Measurements from ENCODE around the gene PAFAH1B1.
"Not testable (repeated sequence)": the region's sequence is repeated elsewhere in the genome, so short reads cannot be mapped to it uniquely, and the experiment has no call there.

PAFAH1B1 gene

DNA sequence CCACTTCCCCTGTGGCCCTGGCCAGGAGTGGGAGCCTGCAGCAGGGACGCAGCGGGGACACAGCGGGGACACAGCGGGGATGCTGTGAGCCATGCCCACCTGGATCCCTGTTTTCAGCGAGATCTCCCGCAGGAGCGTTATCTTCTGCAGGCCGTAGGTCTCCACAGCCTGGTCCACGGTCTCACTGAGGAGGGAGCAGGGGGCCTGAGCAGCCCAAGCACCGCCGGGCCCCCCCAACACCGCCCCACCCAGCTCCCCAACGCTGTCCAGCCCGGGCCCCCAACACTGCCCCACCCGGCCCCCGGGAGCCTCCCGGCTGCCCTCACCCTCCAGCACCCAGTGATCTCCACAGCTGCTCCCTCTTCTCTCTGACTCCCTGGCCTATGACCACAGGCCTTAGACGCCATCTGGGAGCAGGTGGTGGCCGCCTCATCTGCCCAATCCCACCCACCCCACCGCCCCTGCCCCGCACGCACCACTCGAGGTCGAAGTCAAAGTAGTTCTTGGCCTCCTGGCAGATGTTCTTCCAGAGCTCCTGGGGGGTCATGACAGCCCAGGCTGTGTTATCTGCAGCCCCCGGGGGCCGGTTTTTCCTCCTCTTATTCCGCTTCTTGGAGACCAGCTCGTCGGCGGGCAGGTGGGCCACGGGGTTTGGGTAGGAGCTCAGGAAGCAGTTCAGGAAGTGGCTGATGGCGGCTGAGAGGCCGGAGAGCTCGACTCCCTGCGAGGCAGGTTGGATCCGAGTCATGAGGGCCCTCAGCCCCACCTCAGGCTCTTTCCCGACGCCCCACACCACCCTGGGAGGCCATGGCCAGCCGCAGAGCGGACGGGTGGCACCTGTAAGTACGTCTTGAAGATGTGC, 101.2 kb downstream of the PAFAH1B1 start:
- TF ChIP-seq, protein P1, sequence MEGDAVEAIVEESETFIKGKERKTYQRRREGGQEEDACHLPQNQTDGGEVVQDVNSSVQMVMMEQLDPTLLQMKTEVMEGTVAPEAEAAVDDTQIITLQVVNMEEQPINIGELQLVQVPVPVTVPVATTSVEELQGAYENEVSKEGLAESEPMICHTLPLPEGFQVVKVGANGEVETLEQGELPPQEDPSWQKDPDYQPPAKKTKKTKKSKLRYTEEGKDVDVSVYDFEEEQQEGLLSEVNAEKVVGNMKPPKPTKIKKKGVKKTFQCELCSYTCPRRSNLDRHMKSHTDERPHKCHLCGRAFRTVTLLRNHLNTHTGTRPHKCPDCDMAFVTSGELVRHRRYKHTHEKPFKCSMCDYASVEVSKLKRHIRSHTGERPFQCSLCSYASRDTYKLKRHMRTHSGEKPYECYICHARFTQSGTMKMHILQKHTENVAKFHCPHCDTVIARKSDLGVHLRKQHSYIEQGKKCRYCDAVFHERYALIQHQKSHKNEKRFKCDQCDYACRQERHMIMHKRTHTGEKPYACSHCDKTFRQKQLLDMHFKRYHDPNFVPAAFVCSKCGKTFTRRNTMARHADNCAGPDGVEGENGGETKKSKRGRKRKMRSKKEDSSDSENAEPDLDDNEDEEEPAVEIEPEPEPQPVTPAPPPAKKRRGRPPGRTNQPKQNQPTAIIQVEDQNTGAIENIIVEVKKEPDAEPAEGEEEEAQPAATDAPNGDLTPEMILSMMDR (conservative IDR thresholded peaks at IDR 0.05): no peak
- TF ChIP-seq ZFX (IDR thresholded peaks at IDR 0.05): no peak
- H3K27ac ChIP-seq: no peak overlapping the region

DNA sequence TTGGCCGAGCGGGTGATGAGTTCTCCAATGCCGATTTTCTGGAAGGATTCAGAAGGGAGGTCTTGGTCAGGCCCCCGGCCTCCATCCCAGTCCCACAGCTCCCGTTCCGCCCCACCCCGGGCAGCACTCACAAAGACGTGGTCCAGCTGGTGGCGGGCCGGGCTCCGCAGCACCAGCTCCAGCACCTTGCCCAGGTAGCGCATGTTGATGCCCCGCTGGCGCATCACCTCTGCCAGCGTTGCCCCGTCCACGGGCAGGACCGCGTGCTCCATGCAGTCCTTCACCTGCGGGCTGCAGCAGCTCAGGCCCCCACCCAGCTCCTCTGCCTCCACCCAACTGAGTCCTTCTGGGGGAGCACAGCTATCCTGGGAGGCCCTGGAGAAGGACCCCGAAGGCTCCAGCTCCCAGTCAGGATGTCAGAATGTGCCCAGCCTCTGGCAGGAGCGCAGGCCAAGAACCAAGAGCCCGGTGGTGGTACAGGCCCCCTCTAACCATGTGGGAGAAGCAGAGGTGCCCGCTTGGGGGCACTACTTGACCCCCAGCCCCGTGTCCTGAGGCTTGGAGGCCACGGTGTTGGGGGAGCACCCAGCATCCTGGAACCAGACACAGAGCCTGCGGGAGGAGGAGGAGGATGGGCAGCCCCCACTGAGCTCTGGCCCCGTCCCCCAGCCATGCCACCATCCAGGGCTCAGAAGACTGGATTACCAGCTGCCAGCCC, 101.9 kb downstream of the PAFAH1B1 start:
- TF ChIP-seq, protein P1 (conservative IDR thresholded peaks at IDR 0.05): no peak
- TF ChIP-seq ZFX (IDR thresholded peaks at IDR 0.05): no peak
- H3K27ac ChIP-seq: no peak overlapping the region

GRCh38 chr17:2695961-2696760, 102.7 kb downstream of the PAFAH1B1 start:
- H3K27ac ChIP-seq: no peak overlapping the region
- TF ChIP-seq ZFX (IDR thresholded peaks at IDR 0.05): no peak
- TF ChIP-seq, protein P1 (conservative IDR thresholded peaks at IDR 0.05): no peak

DNA sequence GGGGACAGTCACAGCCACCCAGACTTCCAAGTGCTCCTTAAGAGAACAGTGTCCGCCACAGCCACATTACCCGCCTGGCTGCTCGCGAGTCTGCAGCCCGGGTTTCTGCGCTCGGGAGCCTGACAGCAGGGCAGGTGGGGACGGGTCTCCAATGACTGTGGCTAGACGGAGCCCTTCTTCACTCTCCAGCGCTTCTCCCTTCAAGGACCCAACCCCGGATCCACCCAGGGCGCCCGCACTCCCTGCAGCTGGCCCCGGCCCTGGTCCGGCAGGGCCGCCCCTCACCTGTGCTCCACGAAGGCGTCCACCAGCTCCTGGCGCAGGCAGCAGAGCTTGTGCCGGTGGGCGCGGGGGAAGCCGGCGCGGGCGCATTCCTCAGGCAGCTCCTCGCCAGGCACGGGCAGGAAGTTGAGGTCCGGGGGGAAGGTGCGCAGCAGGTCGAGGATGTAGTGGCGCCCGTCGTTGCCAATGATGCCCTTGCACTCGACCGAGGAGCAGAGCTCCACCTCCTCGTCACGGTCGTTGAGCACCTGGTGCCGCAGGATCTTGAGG, 104.2 kb downstream of the PAFAH1B1 start:
- no peak overlapping the region for H3K27ac ChIP-seq
- TF ChIP-seq, protein P1 (conservative IDR thresholded peaks at IDR 0.05): no peak
- no peak for TF ChIP-seq ZFX (IDR thresholded peaks at IDR 0.05)

DNA sequence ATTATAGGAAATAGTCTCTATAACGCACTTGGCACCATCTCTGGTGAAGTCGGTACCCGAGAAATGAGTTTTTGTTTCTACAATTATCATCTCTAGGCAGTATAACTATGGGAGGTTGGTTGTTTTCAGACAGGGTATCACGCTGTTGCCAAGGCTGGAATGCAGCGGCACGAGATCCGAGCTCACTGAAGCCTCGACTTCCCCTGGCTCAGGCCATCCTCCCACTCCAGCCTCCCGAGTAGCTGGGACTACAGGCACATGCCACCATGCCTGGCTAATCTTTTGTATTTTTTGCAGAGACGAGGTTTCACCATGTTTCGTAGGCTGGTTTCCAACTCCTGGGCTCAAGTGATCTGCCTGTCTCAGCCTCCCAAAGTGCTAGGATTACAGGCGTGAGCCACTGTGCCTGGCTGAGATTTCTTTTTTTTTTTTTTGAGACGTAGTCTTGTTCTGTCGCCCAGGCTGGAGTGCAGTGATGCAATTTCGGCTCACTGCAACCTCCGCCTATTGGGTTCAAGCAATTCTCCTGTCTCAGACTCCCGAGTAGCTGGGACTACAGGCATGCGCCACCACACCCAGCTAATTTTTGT, 105.9 kb downstream of the PAFAH1B1 start:
- H3K27ac ChIP-seq: not testable (repeated sequence)

DNA sequence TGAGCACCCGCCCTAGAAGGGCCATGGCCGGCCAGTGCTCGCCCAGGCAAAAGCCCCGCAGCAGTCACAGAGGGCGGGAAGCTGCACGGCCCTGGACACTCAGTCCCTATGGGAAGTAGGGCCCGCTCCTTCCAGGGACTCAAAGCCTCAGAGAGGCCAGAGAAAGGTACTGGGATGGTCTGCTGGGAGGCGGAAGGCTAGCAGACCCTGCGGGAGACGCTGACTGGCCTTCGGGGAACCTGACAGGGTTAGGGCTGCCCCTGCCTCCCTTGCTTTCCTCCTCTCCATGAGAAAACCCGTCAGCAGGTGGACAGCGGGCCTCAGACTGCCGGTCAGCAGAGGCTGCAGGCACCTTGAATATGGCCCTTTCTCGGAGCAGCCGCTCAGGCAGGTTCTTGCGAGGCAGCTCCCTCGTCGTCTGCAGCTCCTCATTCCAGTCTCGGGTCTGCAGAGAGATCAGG, 106.6 kb downstream of the PAFAH1B1 start:
- TF ChIP-seq, protein P1 (conservative IDR thresholded peaks at IDR 0.05): no peak
- H3K27ac ChIP-seq: no peak overlapping the region

DNA sequence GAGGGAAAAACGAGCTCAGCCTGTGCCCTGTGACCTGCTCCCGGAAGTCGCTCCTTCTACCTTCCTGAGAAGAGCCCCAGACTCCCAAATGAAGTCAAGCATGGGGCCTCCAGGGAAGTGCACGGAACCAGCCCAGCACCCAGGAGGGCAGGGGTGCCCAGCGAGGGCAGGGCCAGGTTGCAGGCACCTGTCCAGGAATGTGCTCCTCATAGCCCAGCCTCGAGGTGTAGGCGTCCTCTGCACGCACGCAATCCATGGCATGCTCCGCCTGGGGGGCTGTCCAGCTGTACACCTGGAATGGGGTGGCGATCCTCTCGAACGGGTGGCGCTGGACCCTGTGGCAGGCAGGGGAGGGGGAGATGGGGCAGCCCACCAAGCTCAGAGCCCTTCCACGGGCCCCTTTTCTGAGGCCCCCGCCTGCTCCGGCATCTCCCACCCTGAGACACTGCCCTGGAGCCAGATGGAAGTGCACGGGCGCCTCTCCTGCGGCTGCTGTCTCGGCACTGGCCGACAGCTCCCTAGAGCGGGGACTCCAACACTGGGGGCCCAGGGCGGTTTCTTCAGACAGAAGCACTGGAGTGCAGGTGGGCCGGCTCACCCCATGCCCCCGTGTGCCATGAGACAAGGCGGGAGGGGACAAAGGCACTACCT, 107.2 kb downstream of the PAFAH1B1 start:
- no peak overlapping the region for H3K27ac ChIP-seq
- TF ChIP-seq ZFX (IDR thresholded peaks at IDR 0.05): no peak
- TF ChIP-seq, protein P1 (conservative IDR thresholded peaks at IDR 0.05): no peak

Measured in C4-2B (cell line).